Smooth muscle cell (in vitro differentiated cells): Measurements from ENCODE around the gene BMPR2. TPM values are rescaled to one million over a fixed set of nuclear protein-coding genes. Genes with fewer than 3 reads are reported as not detected.

ENCODE experiments used
- DNase-seq: peaks from one replicate; lab custom pipeline; 2025; ENCODE audit not compliant: unreplicated experiment; lab: John Stamatoyannopoulos, UW
- H2AFZ ChIP-seq: fragments of 200-600 bp; sonication (generic); 2 replicates; pipeline ENCODE4 v1.6.0; 2016; ENCODE audit warnings: antibody characterized with exemption, low read depth, mild to moderate bottlenecking
- H3F3A ChIP-seq: fragments of 200-600 bp; sonication (generic); 2 replicates; pipeline ENCODE4 v1.6.0; 2017; ENCODE audit warnings: antibody characterized with exemption, low read depth
- H3K27ac ChIP-seq: fragments of 200-600 bp; sonication (generic); 2 replicates; pipeline ENCODE4 v1.5.1; 2016; ENCODE audit warnings: low read depth, mild to moderate bottlenecking
- H3K27me3 ChIP-seq: fragments of 200-600 bp; sonication (generic); 2 replicates; pipeline ENCODE4 v1.6.1; 2016; ENCODE audit warnings: low read depth, mild to moderate bottlenecking
- H3K36me3 ChIP-seq: fragments of 200-600 bp; sonication (generic); 2 replicates; pipeline ENCODE4 v1.5.1; 2016; ENCODE audit warnings: low read depth
- H3K4me1 ChIP-seq: fragments of 200-600 bp; sonication (generic); 2 replicates; pipeline ENCODE4 v1.5.1; 2016; ENCODE audit warnings: low read depth
- H3K4me2 ChIP-seq: fragments of 200-600 bp; sonication (generic); 2 replicates; pipeline ENCODE4 v1.6.0; 2016; ENCODE audit warnings: mild to moderate bottlenecking
- H3K4me3 ChIP-seq: fragments of 200-600 bp; sonication (generic); 2 replicates; pipeline ENCODE4 v1.5.1; 2016; ENCODE audit warnings: mild to moderate bottlenecking
- H3K79me2 ChIP-seq: fragments of 200-600 bp; sonication (generic); 2 replicates; pipeline ENCODE4 v1.6.0; 2016; ENCODE audit warnings: low read depth, mild to moderate bottlenecking
- H3K9ac ChIP-seq: fragments of 200-600 bp; sonication (generic); 2 replicates; pipeline ENCODE4 v1.6.0; 2016; ENCODE audit warnings: low read depth
- H3K9me3 ChIP-seq: fragments of 200-600 bp; sonication (generic); replicated peaks from 2 replicates; pipeline ENCODE4 v1.5.1; 2016; ENCODE audit warnings: low read depth
- H4K20me1 ChIP-seq: fragments of 200-600 bp; sonication (generic); 2 replicates; pipeline ENCODE4 v1.6.0; 2016; ENCODE audit warnings: low read depth
- WGBS: methylation state at CpG from one replicate; pipeline ENCODE4 v1.1.7; 2016; ENCODE audit warnings: low lambda C conversion rate; 5-methylcytosine and 5-hydroxymethylcytosine counted together
- polyA plus RNA-seq: library from polyadenylated mRNA; unstranded; fragments of >200 nt; fragmentation: Nextera tagmentation; extraction: Ambion mirVana; gene quantifications from 2 replicates; pipeline ENCODE4 v1.2.1, GENCODE V29; 2016
- total RNA-seq: library from RNA; depleted of rRNA; stranded (reverse); fragments of >200 nt; gene quantifications from 2 replicates; pipeline ENCODE4 v1.2.3, GENCODE V29; 2014
- TF ChIP-seq, protein P1 (sequence below): fragments of 200-600 bp; sonication (generic); IDR thresholded peaks from 2 replicates; pipeline ENCODE4 v1.5.1; 2017; ENCODE audit warnings: borderline replicate concordance, mild to moderate bottlenecking, antibody characterized with exemption; ENCODE audit not compliant: insufficient read depth, poor library complexity, severe bottlenecking

Gene BMPR2
- 70.9 and 72.1 TPM in 2 replicates for total RNA-seq
- 21.5 and 26.4 TPM in 2 replicates for polyA plus RNA-seq

DNA sequence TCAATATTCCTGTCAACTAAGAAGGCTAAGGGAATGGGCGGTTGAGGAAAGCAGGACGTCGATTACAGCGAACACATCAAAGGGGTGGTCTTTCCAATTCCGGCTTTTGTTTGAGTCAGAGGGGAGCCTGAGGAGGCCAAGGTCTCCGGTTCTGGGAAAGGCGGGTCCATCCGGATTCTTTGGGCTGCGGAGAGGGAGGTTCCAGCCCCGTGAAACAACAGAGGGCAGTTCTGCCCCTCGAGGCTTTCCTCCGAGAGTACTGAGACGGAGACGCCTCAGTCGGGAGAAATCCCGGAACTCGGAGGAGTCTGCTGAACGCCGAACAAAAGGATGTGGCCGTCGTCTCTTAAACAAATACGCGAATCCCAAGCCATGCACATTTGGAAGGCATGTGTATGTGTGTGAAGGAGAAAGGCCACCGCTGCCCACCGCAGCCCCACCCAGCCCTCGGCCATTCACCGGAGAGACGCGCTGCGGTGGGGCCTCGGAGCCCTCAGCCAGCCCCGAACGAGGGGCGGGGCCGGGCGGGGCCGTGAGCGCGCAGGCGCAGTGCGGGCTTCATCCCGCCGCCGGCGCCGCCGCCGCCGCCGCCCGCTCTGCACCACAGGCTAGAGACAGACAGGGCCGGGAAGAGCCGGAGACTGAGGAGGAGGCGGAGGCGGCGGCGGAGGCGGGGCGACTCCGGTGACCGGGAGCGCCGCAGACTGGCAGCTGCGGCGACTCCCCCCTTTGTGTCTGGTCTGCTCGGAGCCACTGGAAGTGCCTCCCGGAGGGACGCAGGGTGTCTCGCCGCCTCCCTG lies at the start of gene BMPR2:
Gene BMPR2 (plus strand): TSS at position 719 of the 800 bp plus-strand sequence. CDS start 1,148 bp downstream, outside the sequence.
- Histone ChIP-seq H4K20me1 (peaks cover 43% of the 10 kb centered on the region), H3K79me2 (peaks cover 43% of the 10 kb centered on the region), H3F3A (peaks cover 31% of the 10 kb centered on the region), H3K27me3 (no peaks in the 10 kb centered on the region), H3K9ac (peak within 1 kb of the TSS; percentile 94), H3K36me3 (no peaks in the 10 kb centered on the region), H3K9me3 (no peaks in the 10 kb centered on the region), H2AFZ (peak within 1 kb of the TSS; percentile 63), H3K4me1 (peaks cover 22% of the 10 kb centered on the region), H3K4me3 (peak within 1 kb of the TSS; percentile 99), H3K27ac (peak within 1 kb of the TSS; percentile 99), H3K4me2 (peak within 1 kb of the TSS; percentile 94)
- TF ChIP-seq, protein P1, sequence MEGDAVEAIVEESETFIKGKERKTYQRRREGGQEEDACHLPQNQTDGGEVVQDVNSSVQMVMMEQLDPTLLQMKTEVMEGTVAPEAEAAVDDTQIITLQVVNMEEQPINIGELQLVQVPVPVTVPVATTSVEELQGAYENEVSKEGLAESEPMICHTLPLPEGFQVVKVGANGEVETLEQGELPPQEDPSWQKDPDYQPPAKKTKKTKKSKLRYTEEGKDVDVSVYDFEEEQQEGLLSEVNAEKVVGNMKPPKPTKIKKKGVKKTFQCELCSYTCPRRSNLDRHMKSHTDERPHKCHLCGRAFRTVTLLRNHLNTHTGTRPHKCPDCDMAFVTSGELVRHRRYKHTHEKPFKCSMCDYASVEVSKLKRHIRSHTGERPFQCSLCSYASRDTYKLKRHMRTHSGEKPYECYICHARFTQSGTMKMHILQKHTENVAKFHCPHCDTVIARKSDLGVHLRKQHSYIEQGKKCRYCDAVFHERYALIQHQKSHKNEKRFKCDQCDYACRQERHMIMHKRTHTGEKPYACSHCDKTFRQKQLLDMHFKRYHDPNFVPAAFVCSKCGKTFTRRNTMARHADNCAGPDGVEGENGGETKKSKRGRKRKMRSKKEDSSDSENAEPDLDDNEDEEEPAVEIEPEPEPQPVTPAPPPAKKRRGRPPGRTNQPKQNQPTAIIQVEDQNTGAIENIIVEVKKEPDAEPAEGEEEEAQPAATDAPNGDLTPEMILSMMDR, result no peak
- DNase-seq, result peak; percentile 78
- WGBS, result under 1% methylated on average over 28 of the region's 70 CpGs

DNA sequence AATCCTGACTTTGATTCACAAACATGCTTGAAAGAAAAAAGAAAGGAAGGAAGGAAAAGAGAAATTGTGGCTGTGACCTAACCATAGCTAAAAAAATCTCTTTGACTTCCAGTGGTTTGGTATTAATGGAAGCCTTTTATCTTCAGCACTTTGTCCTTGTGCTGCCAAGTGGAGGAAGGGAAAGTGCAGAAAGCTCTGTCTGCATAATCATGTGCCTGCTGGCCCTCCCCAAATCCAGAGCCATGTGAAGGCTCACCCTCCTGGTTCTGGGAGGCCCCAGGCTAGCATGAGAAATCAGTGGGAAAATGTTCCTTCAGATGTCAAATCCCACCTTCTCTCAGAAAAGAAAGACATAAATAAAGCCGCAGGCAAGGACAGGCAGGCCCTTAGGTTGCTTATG lies 48.3 kb upstream of the BMPR2 start:
- DNase-seq, result no peak
- Histone ChIP-seq H3K4me3 (no peak overlapping the region), H3K4me1 (no peaks in the 10 kb centered on the region), H4K20me1 (no peaks in the 10 kb centered on the region), H3K36me3 (no peaks in the 10 kb centered on the region), H3K27me3 (no peaks in the 10 kb centered on the region), H2AFZ (no peak overlapping the region), H3K9ac (no peak overlapping the region), H3K27ac (no peak overlapping the region), H3K9me3 (no peaks in the 10 kb centered on the region), H3K4me2 (no peak overlapping the region), H3F3A (no peaks in the 10 kb centered on the region), H3K79me2 (no peaks in the 10 kb centered on the region)
- WGBS, result 67% methylated on average over 1 of the region's 1 CpG
- TF ChIP-seq, protein P1, result no peak

DNA sequence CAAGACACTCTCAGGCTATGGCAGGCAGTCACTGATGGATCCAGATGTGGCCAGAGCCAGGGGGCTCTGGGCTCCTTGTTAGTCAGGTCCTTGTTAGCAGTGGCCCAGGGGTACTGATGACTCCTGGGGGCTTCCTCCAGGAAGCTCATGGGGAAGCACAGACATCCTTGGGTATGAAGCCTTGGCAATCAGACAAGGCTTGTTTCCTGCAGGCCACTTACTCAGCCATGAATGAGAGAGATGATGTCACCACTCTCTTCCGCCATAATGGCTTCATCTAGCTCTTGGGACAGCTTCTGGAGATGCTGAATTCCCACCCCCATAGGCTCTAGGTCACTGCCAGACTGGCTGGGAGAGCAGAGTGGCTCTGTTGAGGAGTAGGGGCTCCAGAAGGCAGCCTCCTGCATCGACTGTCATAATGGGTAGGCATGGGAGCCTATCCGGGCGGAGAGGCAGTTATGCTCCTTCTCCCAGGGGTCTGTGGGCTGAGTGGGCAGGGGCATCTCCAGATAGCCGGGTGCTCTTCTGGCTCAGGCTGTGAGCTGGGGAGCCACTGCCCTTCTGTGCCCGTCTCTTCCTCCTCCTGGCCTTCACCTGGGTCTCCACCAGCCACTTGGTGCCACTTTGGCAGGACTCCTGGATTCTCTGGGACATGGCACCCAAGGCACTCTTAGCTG lies 40.2 kb upstream of the BMPR2 start:
- no peaks in the 10 kb centered on the region for H4K20me1 ChIP-seq
- no peaks in the 10 kb centered on the region for H3K36me3 ChIP-seq
- no peaks in the 10 kb centered on the region for H3K9me3 ChIP-seq
- no peaks in the 10 kb centered on the region for H3K79me2 ChIP-seq
- no peaks in the 10 kb centered on the region for H3K4me1 ChIP-seq
- no peak for DNase-seq
- TF ChIP-seq, protein P1, result no peak
- WGBS, result 94% methylated on average over 6 of the region's 6 CpGs
- H3K27me3 ChIP-seq, result no peaks in the 10 kb centered on the region
- H3K27ac ChIP-seq, result no peak overlapping the region
- no peak overlapping the region for H3K4me2 ChIP-seq
- H2AFZ ChIP-seq, result no peak overlapping the region
- H3F3A ChIP-seq, result peaks cover 3% of the 10 kb centered on the region
- H3K9ac ChIP-seq, result no peak overlapping the region
- no peak overlapping the region for H3K4me3 ChIP-seq
